HG02623 (cell line): Measurements from ENCODE around the gene SPPL3.
"Not testable (repeated sequence)": the region's sequence is repeated elsewhere in the genome, so short reads cannot be mapped to it uniquely, and the experiment has no call there.

Experiments used
- ATAC-seq: cut with Tn5 transposase; IDR thresholded peaks from one replicate; pipeline ENCODE4 v1.9.1; 2021; ENCODE audit warnings: moderate library complexity; ENCODE audit not compliant: unreplicated experiment

The SPPL3 gene

DNA sequence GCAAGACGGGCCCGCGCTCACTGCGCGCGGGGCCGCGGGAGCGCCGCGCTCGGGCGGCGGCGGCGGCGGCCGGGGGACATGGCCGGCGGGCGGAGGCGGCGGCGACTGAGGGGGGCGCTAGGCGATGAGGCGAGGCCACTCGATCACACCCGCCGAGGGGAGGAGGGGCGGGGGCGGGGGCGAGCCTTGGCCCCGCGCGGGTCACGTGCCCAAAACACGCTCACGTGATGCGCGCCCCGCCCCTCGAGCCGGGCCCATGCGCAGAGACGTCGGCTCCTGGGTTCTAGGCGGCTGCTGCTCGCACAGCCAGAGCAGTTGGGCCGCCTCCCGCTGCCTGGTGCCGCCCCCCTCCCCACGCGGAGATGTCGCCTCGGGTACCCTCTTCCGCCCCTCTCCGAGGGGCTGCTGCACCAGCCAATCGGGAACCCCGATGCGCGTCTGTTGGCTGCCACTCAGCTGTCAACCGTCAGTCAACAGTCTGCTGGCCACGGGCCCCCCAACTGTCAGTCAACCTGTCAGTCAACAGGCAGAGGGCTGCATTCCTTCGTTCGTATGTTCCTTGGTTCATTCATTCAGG lies at the start of gene SPPL3:
SPPL3 (minus strand) TSS at position 162 of the 577 bp plus-strand sequence. CDS start 491 bp downstream, outside the sequence.
- ATAC-seq = peak; percentile 68

GRCh38 chr12:120950807-120951206 lies 46.6 kb upstream of the SPPL3 start:
- ATAC-seq = no peak

DNA sequence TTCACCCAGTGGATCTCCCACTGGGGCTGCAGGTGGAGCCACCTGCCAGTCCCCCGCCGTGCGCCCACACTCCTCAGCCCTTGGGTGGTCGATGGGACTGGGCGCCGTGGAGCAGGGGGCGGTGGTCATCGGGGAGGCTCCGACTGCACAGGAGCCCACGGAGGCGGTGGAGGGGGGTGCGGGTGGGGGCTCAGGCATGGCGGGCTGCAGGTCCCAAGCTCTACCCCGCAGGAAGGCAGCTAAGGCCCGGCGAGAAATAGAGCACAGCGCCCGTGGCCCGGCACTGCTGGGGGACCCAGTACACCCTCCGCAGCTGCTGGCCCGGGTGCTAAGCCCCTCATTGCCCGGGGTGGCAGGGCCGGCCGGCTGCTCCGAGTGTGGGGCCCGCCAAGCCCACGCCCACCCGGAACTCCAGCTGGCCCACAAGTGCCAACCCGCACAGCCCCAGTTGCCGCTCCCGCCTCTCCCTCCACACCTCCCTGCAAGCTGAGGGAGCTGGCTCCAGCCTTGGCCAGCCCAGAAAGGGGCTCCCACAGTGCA lies 46.2 kb upstream of the SPPL3 start:
- ATAC-seq = not testable (repeated sequence)

- ATAC-seq = not testable (repeated sequence)
Observed at GRCh38 chr12:120945516-120945915, 41.4 kb upstream of the SPPL3 start.

DNA sequence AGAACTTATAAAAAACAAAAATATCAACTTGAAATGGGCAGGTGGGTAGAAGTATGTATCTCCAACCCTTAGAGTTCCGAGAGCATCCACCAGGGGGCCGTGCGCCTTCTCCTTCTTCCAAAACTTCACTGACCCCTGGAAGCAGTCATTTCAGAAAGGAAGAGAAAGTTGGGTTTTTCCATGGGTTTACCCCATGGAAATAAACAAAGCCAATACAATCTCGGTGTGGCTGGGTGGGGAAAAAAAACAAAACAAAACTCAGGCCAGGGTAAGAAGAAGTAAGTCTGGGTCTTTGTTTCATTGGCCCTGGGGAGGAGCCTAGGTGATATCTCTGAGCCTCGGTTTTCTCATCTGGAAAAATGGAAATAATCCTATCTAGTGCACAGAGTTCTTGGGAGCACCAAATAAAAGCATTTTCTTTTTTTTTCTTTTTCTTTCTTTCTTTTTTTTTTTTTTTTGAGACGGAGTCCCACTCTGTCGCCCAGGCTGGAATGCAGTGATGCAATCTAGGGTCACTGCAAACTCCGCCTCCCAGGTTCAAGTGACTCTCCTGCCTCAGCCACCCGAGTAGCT lies 40.6 kb upstream of the SPPL3 start:
- ATAC-seq = no peak

GRCh38 chr12:120943482-120943881 lies 39.3 kb upstream of the SPPL3 start:
- no peak for ATAC-seq

GRCh38 chr12:120941846-120942405 lies 37.8 kb upstream of the SPPL3 start:
- no peak for ATAC-seq

- ATAC-seq = no peak
Observed at GRCh38 chr12:120941412-120941811, 37.3 kb upstream of the SPPL3 start.

DNA sequence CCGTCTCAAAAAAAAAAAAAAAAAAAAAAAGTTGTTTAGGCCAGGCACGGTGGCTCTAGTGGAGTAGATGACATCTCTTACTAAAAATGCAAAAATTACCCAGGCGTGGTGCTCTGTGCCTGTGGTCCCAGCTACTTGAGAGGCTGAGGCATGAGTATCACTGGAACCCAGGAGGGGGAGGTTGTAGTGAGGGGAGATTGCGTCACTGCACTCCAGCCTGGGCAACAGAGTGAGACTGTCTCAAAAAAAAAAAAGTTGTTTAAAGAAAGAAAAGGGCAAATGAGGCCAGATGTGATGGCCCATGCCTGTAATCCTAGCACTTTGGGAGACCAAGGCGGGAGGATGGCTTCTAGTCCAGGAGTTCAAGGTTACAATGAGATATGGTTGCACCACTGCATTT lies 36.6 kb upstream of the SPPL3 start:
- no peak for ATAC-seq

GRCh38 chr12:120940006-120940405 lies 35.8 kb upstream of the SPPL3 start:
- no peak for ATAC-seq

DNA sequence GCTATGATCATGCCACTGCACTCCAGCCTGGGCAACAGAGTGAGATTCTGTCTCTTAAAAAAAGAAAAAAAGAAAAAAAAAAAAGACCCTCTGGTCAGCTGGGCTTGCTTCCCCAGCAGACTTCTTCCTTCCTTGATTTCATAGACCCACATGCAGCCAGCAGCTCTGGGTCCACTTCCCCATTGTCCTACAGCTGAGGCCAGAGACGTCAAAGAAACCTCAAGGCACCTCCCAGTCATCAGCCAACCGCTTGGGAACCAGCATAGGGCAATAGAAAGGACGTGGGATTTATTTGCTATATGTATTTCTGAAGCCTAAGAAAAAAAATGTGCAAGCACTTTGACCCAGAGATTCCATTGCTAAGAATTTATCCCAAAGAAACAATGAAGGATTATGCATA lies 35.4 kb upstream of the SPPL3 start:
- no peak for ATAC-seq

GRCh38 chr12:120938496-120938895 lies 34.3 kb upstream of the SPPL3 start:
- ATAC-seq = no peak

DNA sequence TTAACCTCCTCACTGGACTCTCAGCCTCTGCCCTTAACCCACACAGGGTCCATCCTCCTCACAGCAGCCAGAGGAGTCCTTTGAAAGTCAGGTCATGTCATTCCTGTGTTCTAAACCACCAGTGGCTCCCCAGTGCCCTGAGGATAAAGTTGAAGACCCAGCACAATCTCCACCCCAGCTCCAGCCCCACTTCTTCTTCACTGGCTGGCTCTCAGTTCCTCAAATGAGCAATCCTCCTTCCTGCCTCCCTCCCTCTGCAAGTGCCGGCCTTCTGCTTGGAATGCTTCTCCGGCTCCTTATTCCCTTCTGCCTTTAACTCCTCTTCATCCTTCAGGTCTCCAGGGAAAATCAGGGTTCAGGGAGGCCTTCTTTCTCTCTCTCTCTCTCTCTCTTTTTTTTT lies 32.0 kb upstream of the SPPL3 start:
- no peak for ATAC-seq

- no peak for ATAC-seq
Observed at GRCh38 chr12:120933786-120934185, 29.6 kb upstream of the SPPL3 start.

GRCh38 chr12:120932956-120933526 lies 28.9 kb upstream of the SPPL3 start:
- no peak for ATAC-seq

DNA sequence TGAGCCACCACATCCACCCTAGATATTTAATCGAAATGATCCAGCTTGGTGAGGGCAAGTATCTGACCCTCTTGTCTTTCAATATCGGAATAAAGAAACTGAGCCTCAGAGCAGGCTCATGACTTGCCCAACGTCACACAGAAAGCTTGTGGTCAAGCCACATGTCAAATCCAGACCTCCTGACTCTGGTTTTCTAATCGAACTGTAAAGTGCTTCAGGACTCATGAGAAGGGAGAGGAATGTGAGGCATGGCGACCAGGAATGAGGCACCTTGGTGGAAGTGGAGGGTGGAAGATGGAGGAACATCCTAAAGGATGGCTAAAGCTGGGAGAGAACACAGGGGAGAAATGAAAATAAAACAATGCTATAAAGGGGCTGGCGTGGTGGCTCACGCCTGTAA lies 27.9 kb upstream of the SPPL3 start:
- no peak for ATAC-seq

GRCh38 chr12:120930032-120930431 lies 25.9 kb upstream of the SPPL3 start:
- ATAC-seq = no peak

DNA sequence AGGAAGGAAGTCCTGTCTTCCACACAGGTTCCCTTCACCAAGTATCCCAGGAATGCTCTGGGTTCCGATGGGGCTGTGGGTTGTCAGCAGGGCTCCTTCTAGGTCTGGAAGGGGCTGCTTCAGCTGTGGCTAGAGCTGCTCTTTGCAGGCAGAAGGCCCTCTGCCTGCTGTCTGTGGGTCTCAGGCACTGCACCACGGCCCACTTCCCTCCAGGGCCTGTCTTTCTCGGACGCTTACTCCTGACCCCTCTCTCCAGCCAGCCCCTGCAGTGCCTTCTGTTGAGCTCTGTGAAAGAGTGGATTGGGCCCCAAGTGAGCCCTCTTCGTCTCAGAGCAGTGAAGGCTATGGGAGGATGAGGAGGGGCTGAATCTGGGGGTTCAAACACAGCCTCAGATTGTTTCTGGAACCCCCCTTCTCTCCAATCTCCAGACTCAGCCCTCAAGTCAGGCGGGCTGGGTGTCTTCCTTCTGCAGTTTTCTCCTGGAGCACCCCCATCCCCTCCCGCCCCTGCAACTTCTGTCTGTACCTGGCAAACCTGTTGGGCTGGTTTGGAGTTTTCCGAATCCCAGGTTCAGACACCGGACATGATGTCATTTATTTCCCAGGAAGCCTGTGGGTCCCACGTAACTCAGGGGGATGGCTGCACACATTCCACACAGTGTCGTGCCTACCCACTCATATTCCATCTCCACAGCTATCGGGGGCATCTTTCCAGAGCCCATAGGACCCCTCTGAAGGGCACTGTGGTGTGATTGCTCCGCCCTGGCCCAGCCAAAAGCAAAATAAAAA lies 24.9 kb upstream of the SPPL3 start:
- ATAC-seq = no peak

DNA sequence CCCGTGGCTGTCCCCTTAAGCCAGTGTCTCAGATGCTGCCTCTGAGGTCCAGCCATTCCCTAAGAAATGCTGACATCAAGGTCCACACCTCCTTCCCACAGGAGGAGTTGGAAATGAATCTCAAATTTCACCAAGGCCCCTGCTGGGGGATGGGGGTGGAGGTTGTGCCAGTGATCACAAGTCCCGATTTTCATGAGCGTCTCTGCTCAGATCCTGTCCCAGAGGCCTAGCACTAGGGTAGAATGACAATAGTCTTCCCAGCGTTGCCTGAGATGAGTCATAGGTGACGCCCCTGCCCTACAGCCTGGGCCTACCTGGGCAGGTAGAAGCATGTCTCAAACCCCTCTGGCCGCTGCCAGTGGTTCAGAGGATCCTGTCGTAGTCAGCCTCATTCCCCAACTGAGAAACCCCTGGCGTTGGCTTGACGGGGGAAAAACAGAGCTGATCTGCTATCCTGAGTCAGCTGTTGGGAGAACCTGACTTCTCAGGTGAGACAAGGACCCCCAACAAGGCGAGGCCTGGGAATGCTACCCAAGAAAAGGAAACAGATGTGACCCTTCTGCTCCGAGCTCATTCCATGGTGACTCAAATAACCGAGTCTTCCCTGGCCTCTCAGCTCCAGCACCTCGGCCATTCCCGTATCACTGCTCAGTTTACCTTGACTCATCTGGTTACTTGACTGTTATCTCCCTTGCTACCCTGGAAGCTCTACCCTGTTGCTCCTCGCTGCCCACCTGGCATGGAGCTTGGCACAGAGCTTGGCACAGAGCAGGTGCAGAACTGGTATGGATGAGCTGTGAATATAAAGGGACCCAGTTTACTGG lies 21.8 kb upstream of the SPPL3 start:
- ATAC-seq = no peak

DNA sequence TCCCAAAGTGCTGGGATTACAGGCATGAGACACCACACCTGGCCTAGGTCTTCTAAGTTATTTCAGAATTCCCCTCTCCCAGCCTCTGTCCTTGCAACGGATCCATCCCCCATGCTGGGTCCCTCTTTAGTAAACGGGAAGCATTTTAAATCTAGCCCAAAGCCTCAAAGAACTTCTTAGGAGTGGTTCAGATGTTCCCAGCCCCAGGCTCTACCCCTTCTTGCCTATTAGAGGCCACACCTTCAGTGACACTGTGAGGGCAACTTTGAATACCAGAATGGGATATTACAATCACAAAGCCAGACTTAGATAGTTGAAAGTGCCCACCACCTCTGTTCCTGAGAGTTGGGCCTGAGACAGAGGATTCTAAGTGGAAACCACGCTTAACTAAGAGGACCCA lies 18.1 kb upstream of the SPPL3 start:
- ATAC-seq = no peak
